ENCODE results near the gene TRMT44.

TRMT44 gene

DNA sequence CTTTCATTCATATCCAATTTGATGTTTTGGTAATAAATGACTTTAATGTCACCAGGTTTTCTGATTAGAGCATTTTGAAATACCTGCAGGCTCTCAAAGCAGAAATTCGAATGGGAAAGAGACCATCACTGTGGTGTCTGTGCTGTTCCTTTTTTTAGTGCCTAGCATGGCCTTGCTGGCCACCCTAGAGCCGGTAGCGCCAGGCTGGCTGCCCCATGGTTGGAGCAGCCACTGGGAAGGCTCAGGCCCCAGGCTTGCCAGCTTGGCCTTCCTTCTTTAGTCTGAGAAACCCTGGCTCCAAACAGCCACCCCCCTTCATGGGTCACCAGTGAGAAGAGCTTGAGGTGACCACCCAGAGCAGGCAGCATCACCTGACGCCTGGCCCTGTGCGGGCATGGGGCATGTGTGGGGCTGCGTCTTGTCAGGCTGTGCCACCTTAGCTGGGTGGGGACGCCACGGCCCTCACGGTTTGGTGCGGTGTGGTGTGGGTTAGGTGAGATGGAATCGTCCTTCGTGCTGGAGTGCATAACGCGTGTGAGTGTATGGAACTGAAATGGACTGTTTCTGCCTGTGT lies 30.0 kb downstream of the TRMT44 start:
- H3K4me3 ChIP-seq (ENCODE audit: low read depth, low read length): no peak overlapping the region

DNA sequence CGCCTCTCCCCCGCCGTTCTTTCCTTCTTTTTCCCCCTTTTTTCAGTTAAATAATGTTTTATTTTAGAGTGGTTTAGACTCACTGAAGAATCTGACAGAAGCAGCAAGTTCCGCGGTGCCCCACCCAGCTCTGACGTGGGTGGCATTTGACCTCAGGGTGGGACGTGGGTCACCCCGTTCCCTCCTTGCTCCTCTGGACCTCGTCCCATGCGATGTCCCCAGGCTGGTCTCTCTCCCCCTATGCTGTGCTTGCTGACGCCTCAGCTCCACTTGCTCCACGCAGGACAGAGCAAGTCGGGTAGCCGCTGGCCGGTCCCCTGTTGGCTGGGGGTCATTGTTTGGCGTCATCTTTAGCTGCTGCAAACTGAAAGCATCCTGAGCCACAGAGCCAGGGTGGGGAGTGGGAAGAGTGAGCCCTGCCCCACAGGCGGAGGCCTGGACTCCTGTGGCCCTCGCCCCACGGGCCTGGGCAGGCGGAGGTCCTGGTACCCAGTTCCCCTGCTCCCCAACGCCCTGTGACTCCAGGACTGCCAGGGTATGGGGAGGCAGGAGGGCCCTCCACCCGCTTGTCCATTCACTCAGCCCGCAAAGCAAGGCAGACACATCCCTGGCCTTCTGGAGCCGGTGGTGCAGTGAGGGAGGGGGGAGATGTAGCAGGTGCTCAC lies 30.8 kb downstream of the TRMT44 start:
- no peak for DNase-seq (ENCODE audit: low read depth)
- no peak overlapping the region for H3K4me3 ChIP-seq (ENCODE audit: low read depth, low read length)
- TF ChIP-seq, protein P1, sequence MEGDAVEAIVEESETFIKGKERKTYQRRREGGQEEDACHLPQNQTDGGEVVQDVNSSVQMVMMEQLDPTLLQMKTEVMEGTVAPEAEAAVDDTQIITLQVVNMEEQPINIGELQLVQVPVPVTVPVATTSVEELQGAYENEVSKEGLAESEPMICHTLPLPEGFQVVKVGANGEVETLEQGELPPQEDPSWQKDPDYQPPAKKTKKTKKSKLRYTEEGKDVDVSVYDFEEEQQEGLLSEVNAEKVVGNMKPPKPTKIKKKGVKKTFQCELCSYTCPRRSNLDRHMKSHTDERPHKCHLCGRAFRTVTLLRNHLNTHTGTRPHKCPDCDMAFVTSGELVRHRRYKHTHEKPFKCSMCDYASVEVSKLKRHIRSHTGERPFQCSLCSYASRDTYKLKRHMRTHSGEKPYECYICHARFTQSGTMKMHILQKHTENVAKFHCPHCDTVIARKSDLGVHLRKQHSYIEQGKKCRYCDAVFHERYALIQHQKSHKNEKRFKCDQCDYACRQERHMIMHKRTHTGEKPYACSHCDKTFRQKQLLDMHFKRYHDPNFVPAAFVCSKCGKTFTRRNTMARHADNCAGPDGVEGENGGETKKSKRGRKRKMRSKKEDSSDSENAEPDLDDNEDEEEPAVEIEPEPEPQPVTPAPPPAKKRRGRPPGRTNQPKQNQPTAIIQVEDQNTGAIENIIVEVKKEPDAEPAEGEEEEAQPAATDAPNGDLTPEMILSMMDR (IDR thresholded peaks at IDR 0.05; ENCODE audit: insufficient read depth, low read depth, low read length, missing control alignments): no peak

More for the DNA sequence above, 30.0 kb downstream of the TRMT44 start:
- TF ChIP-seq, protein P1 (IDR thresholded peaks at IDR 0.05; ENCODE audit: insufficient read depth, low read depth, low read length, missing control alignments): no peak
- no peak for DNase-seq (ENCODE audit: low read depth)

DNA sequence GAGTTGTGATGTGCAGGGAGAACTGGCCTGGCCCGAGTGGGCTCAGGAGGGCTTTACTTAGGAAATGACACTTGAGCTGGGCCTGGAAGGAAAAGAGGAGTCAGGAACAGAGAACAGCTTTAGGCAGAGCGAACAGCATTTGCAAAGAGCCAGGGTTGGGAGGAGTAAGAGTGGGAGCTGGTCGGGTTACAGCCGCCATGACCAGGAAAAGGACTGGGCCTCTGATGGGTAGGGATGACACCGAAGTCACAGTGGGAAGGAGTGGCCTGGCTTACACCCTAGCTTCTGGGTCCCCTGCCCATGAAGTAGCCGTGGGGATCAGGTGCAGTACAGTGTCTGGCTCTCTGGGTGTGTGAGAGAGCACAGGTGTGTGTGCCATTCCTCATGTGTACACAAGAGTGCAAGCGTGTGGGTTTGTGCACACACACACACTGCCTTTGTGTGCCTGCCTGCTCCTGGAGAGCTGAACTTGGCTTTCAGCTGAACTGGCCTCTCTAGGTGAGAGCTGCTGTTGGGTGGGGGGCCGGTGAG lies 31.6 kb downstream of the TRMT44 start:
- no peak for DNase-seq (ENCODE audit: low read depth)
- TF ChIP-seq, protein P1 (IDR thresholded peaks at IDR 0.05; ENCODE audit: insufficient read depth, low read depth, low read length, missing control alignments): no peak
- no peak overlapping the region for H3K4me3 ChIP-seq (ENCODE audit: low read depth, low read length)

DNA sequence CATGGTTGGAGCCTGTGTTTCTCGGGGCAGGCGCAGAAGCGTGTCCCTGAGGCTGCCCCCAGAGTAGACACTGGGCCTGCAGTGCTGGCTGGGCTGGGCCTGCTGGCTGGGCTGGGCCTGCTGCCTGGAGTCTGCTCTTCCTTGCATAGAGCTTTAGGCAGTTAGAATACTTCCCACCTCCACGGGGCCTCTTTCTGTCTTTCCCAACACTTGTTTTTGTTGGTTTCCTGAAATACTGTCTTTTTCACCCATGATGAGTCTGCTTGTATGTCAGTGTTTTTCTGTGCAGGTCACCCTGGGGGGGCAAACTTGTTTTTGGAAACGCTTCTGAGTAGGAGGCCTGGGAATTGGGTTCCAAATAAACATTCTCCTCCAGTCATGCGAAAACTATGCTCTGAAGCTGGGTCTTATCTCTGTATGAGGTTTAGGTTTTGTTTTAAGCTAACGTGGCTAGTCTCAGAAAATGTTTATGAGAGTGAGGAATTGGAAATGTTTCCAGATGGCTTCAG lies 32.2 kb downstream of the TRMT44 start:
- no peak overlapping the region for H3K4me3 ChIP-seq (ENCODE audit: low read depth, low read length)
- TF ChIP-seq, protein P1 (IDR thresholded peaks at IDR 0.05; ENCODE audit: insufficient read depth, low read depth, low read length, missing control alignments): no peak
- DNase-seq (ENCODE audit: low read depth): no peak

DNA sequence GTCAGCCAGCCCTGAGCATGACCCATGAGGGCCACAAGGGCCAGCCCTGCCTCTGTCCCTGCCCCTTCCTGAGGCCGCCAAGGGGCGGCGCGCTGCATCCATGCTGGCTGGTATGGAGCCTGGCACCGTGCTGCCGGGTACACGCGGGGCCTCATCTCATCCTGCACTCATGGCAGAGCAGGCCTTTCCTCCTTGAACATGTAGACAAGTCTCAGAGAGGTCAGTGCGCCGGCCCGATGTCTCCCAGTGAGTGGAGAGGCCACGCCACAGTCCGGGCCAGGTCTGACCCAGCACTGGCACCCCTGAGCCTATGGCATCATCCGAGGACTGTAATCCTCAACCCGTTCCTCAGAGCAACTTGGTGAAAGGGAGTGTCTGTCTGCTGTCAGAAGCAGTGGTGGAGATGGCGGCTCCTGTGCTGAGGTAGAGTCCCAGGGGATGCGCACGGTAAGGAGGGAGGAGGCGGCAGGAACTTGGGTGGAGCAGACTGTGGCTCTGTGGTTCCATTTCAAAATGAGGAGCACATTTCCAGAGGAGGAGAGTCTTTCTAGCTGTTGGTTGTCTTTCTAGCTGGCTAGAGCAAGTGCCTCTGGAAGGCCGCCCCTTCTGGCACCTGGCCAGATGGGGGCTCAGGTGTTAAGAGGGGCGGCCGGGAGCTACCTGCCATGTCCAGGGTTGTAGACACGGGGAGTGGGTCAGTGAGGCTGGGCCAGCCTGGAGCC lies 32.8 kb downstream of the TRMT44 start:
- no peak overlapping the region for H3K4me3 ChIP-seq (ENCODE audit: low read depth, low read length)
- DNase-seq (ENCODE audit: low read depth): no peak
- TF ChIP-seq, protein P1 (IDR thresholded peaks at IDR 0.05; ENCODE audit: insufficient read depth, low read depth, low read length, missing control alignments): no peak

DNA sequence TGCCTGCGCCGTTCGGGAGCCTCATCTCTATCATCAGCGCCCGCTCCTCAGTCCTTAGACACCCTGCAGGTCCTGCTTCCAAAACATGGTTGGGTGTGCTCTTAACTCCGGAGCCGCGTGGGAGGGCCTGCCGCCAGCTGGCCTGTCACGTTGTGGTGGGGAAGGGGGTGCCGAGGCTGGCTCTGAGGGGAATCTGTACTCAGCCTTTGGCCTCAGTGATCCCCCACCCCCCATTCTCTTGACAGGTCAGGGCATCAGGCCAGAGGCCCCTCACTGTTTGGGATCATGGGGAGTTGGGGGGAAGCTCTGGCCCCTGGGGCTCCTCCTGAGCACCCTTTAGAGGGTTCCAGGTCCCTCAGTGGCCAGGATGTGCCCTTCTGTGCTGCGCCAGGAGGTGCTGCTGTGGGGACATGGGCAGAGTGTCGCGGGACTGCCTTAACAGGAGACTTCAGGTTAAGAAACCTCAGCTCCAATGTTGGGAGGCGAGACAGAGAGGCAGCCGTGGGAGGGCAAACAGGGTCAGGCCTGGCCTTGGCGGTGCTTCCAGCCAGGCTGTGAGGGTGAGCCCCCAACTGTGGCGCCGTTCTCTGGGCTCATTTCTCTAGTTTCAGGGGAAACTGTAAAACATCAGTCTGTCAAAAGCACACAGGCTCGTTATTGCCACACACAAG lies 33.5 kb downstream of the TRMT44 start:
- no peak for DNase-seq (ENCODE audit: low read depth)
- H3K4me3 ChIP-seq (ENCODE audit: low read depth, low read length): no peak overlapping the region
- TF ChIP-seq, protein P1 (IDR thresholded peaks at IDR 0.05; ENCODE audit: insufficient read depth, low read depth, low read length, missing control alignments): no peak

All from GM12865 (cell line).